ENCODE results near the gene TRPM7.

GRCh38 chr15:50556642-50557371 is 129.8 kb downstream of the TRPM7 start:
- no peak for TF ChIP-seq GATA2 (IDR thresholded peaks at IDR 0.05; ENCODE audit: low read depth, low read length)
- no peak for TF ChIP-seq GATA3 (IDR thresholded peaks at IDR 0.05; ENCODE audit: low read depth, low read length)

Measured in SH-SY5Y (cell line).